Measurements from ENCODE around the gene DEFB108B.
"Not testable (repeated sequence)": the region's sequence is repeated elsewhere in the genome, so short reads cannot be mapped to it uniquely, and the experiment has no call there.

- TF ChIP-seq, protein P1, sequence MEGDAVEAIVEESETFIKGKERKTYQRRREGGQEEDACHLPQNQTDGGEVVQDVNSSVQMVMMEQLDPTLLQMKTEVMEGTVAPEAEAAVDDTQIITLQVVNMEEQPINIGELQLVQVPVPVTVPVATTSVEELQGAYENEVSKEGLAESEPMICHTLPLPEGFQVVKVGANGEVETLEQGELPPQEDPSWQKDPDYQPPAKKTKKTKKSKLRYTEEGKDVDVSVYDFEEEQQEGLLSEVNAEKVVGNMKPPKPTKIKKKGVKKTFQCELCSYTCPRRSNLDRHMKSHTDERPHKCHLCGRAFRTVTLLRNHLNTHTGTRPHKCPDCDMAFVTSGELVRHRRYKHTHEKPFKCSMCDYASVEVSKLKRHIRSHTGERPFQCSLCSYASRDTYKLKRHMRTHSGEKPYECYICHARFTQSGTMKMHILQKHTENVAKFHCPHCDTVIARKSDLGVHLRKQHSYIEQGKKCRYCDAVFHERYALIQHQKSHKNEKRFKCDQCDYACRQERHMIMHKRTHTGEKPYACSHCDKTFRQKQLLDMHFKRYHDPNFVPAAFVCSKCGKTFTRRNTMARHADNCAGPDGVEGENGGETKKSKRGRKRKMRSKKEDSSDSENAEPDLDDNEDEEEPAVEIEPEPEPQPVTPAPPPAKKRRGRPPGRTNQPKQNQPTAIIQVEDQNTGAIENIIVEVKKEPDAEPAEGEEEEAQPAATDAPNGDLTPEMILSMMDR (conservative IDR thresholded peaks at IDR 0.05 in 1 of 2, IDR thresholded peaks at IDR 0.05 in 1 of 2; ENCODE audit: extremely low read depth in 1 of 2, insufficient read depth in 1 of 2, low read depth in 1 of 2, low read length in 2 of 2) = not testable (repeated sequence)
- TF ChIP-seq EZH2 (IDR thresholded peaks at IDR 0.05; ENCODE audit: borderline replicate concordance, low read length) = not testable (repeated sequence)
These were observed 11.5 kb upstream of the DEFB108B start for GRCh38 chr11:71821539-71821938.

Data from mammary epithelial cell (primary cell).